ENCODE results near the gene SPATA25. TPM values are rescaled to one million over a fixed set of nuclear protein-coding genes. Genes with fewer than 3 reads are reported as not detected.

Gene SPATA25
- total RNA-seq, 2 experiments from 2014 or later, result 0.49 to 1.3 TPM

DNA sequence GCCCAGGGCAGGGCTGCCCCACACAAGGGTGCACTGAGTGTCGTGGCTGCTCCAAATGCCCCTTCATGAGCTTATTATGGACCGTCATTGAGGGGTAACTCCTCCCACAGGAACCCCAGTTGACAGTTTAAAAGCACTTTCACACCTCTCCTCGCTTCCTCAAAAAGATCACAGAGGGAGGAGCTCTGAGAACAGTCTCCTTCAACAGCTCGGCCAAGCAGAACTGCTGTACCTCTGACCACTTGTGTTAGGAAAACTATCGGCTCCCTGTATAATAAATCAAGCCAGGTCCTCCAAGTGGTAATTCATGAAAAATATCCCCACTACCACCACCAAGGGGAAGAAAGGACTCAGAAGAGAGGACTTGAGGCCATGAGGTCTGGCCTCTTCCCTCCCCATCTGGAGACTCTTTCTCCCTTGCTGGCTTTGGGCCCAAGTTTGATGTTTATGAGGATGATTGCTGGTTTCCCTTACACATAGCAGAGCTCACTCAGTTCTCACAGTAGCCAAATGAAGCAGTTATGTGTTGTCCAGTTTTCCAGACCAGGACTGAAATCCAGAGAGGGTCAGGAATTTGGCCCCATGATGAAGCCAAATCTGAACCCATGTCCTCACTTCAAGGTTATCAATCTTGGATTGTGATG is 45.1 kb downstream of the SPATA25 start:
- Histone ChIP-seq H3K4me1 (ENCODE audit: insufficient read depth, low read length) (no peaks in the 10 kb centered on the region), H3K27me3 (ENCODE audit: control insufficient read depth in 1 of 2, insufficient read depth in 2 of 2, low read length in 2 of 2) (no peaks in the 10 kb centered on the region), H3K36me3 (ENCODE audit: insufficient read depth, low read length) (peaks cover 51% of the 10 kb centered on the region), H3K27ac (ENCODE audit: low read depth in 1 of 2, low read length in 2 of 2) (no peak overlapping the region), H3K9me3 (ENCODE audit: control insufficient read depth in 1 of 2, insufficient read depth in 1 of 2, low read length in 2 of 2) (no peaks in the 10 kb centered on the region), H3K4me3 (ENCODE audit: low read length) (no peak overlapping the region)
- CTCF ChIA-PET, result interaction anchor here (0.6 to 1.3 kb wide), 2 partner anchors 43 to 1156 kb away, joined by 3 read pairs; no protein-coding TSS in a partner anchor
- H3K4me1 Mint-ChIP-seq (ENCODE audit: low read depth), result no peaks in the 10 kb centered on the region
- no peaks in the 10 kb centered on the region for H3K9me3 Mint-ChIP-seq
- no peaks in the 10 kb centered on the region for H3K27me3 Mint-ChIP-seq
- TF ChIP-seq, protein P1, sequence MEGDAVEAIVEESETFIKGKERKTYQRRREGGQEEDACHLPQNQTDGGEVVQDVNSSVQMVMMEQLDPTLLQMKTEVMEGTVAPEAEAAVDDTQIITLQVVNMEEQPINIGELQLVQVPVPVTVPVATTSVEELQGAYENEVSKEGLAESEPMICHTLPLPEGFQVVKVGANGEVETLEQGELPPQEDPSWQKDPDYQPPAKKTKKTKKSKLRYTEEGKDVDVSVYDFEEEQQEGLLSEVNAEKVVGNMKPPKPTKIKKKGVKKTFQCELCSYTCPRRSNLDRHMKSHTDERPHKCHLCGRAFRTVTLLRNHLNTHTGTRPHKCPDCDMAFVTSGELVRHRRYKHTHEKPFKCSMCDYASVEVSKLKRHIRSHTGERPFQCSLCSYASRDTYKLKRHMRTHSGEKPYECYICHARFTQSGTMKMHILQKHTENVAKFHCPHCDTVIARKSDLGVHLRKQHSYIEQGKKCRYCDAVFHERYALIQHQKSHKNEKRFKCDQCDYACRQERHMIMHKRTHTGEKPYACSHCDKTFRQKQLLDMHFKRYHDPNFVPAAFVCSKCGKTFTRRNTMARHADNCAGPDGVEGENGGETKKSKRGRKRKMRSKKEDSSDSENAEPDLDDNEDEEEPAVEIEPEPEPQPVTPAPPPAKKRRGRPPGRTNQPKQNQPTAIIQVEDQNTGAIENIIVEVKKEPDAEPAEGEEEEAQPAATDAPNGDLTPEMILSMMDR (IDR thresholded peaks at IDR 0.05), result no peak
- intact Hi-C loops (cut with DNase I, micrococcal nuclease), result no loop called here
- no peak overlapping the region for H3K4me3 Mint-ChIP-seq
- H3K36me3 Mint-ChIP-seq (ENCODE audit: low read depth), result peaks cover 49% of the 10 kb centered on the region
- peak in 1 of 14 experiments; percentile 6 for DNase-seq
- H3K27ac Mint-ChIP-seq, result no peak overlapping the region
- POLR2A ChIA-PET, result interaction anchor here (1.2 kb wide), 1 partner anchor 92 kb away, joined by 3 read pairs; the partner anchor contains the start of gene PCIF1
- no peak for ATAC-seq (ENCODE audit: poor library complexity)

DNA sequence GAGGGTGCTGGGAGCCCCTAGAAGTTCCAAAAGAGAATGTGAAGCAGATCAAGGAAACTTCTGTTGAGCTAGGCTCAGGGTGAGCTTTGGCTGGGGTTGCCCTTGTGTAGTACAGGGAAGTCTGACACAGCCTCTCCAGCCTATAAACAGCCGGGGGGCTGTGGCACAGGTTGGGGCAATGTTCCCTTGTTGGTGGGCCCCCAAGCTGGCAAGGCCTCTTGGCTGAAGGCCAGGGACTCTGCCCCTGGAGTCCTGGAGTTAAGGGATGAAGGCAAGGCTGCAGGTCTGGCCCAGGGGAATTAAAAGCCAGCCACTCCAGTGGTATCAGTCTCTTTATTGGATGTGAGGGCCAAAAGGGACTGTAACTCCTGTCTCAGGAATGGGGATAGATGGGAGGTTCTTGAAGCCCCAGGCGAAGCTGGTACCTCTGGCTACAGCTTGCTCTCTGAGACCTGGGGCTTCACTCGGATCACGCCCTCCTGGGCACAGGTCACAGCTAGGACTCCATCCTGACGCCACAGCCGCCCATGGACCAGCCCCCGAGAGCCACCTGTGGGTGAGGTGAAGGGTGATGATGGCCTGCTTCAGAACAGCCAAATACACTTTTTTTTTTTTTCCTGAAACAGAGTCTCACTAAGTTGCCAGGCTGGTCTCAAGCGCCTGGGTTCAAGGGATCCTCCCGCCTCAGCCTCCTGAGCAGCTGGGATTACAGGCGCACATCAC is 45.9 kb downstream of the SPATA25 start:
- Histone ChIP-seq H3K9me3 (ENCODE audit: control insufficient read depth in 1 of 2, insufficient read depth in 1 of 2, low read length in 2 of 2) (no peaks in the 10 kb centered on the region), H3K27ac (ENCODE audit: low read depth in 1 of 2, low read length in 2 of 2) (no peak overlapping the region), H3K36me3 (ENCODE audit: insufficient read depth, low read length) (peaks cover 48% of the 10 kb centered on the region), H3K4me1 (ENCODE audit: insufficient read depth, low read length) (no peaks in the 10 kb centered on the region), H3K4me3 (ENCODE audit: low read length) (no peak overlapping the region), H3K27me3 (ENCODE audit: control insufficient read depth in 1 of 2, insufficient read depth in 2 of 2, low read length in 2 of 2) (no peaks in the 10 kb centered on the region)
- TF ChIP-seq, protein P1 (IDR thresholded peaks at IDR 0.05), result no peak
- Mint-ChIP-seq H3K27ac (no peak overlapping the region), H3K27me3 (no peaks in the 10 kb centered on the region), H3K4me1 (ENCODE audit: low read depth) (no peaks in the 10 kb centered on the region), H3K9me3 (no peaks in the 10 kb centered on the region), H3K36me3 (ENCODE audit: low read depth) (peaks cover 43% of the 10 kb centered on the region), H3K4me3 (no peak overlapping the region)
- no peak for DNase-seq
- intact Hi-C loops (cut with DNase I, micrococcal nuclease), result no loop called here
- no peak for ATAC-seq (ENCODE audit: poor library complexity)
- ChIA-PET CTCF (interaction anchor here (1.3 kb wide), 1 partner anchor 42 kb away, joined by 3 read pairs; no protein-coding TSS in a partner anchor), POLR2A (interaction anchor here (1.2 to 1.3 kb wide), 2 partner anchors 15 to 93 kb away, joined by 3 read pairs; partner anchors contain the start of gene PCIF1)

DNA sequence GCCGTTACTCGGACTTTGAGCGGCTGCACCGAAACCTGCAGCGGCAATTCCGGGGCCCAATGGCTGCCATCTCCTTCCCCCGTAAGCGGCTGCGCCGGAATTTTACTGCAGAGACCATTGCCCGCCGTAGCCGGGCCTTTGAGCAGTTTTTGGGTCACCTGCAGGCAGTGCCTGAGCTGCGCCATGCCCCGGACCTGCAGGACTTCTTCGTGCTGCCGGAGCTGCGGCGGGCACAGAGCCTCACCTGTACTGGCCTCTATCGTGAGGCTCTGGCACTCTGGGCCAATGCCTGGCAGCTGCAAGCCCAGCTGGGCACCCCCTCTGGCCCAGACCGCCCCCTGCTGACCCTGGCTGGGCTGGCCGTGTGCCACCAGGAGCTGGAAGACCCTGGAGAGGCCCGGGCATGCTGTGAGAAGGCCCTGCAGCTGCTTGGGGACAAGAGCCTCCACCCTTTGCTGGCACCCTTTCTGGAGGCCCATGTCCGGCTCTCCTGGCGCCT is 46.7 kb downstream of the SPATA25 start:
- H3K9me3 ChIP-seq (ENCODE audit: control insufficient read depth in 1 of 2, insufficient read depth in 1 of 2, low read length in 2 of 2), result no peaks in the 10 kb centered on the region
- TF ChIP-seq, protein P1 (IDR thresholded peaks at IDR 0.05), result no peak
- H3K27ac ChIP-seq (ENCODE audit: low read depth in 1 of 2, low read length in 2 of 2), result no peak overlapping the region
- intact Hi-C loops (cut with DNase I, micrococcal nuclease), result no loop called here
- no peak for ATAC-seq (ENCODE audit: poor library complexity)
- no peaks in the 10 kb centered on the region for H3K4me1 ChIP-seq (ENCODE audit: insufficient read depth, low read length)
- Mint-ChIP-seq H3K36me3 (ENCODE audit: low read depth) (peaks cover 34% of the 10 kb centered on the region), H3K27ac (no peak overlapping the region), H3K27me3 (no peaks in the 10 kb centered on the region), H3K4me1 (ENCODE audit: low read depth) (no peaks in the 10 kb centered on the region), H3K4me3 (no peak overlapping the region), H3K9me3 (no peaks in the 10 kb centered on the region)
- ChIA-PET CTCF (interaction anchor here (1.3 kb wide), 1 partner anchor 41 kb away, joined by 3 read pairs; no protein-coding TSS in a partner anchor), POLR2A (interaction anchor here (1.3 to 1.5 kb wide), 2 partner anchors 16 to 132 kb away, joined by 3 to 4 read pairs; no protein-coding TSS in a partner anchor)
- no peak overlapping the region for H3K4me3 ChIP-seq (ENCODE audit: low read length)
- H3K36me3 ChIP-seq (ENCODE audit: insufficient read depth, low read length), result peaks cover 40% of the 10 kb centered on the region
- DNase-seq, result no peak
- no peaks in the 10 kb centered on the region for H3K27me3 ChIP-seq (ENCODE audit: control insufficient read depth in 1 of 2, insufficient read depth in 2 of 2, low read length in 2 of 2)
